ENCODE results near the gene LYG2.
"Not testable (repeated sequence)": the region's sequence is repeated elsewhere in the genome, so short reads cannot be mapped to it uniquely, and the experiment has no call there.

The LYG2 gene

GRCh38 chr2:99275882-99276281, 20.4 kb upstream of the LYG2 start:
- H3K4me3 ChIP-seq = no peak overlapping the region
- no peaks in the 10 kb centered on the region for H3K9me3 ChIP-seq (ENCODE audit: low read depth, low read length)
- TF ChIP-seq POLR2AphosphoS5 (IDR thresholded peaks at IDR 0.05; ENCODE audit: borderline replicate concordance, low read depth, low read length) = no peak
- no peak for TF ChIP-seq FOXP2 (optimal IDR thresholded peaks at IDR 0.05; ENCODE audit: control extremely low read depth, extremely low read length, insufficient read depth)
- no peak for TF ChIP-seq EZH2 (IDR thresholded peaks at IDR 0.05)
- no peak for DNase-seq (ENCODE audit: low read depth, low spot score)
- no peak overlapping the region for H3K27ac ChIP-seq
- no peaks in the 10 kb centered on the region for H3K36me3 ChIP-seq (ENCODE audit: insufficient read depth, low read length)
- no peak overlapping the region for H3K9ac ChIP-seq (ENCODE audit: insufficient read length)

GRCh38 chr2:99261242-99261641, 5.8 kb upstream of the LYG2 start:
- TF ChIP-seq FOXP2 (optimal IDR thresholded peaks at IDR 0.05; ENCODE audit: control extremely low read depth, extremely low read length, insufficient read depth) (no peak), POLR2AphosphoS5 (IDR thresholded peaks at IDR 0.05; ENCODE audit: borderline replicate concordance, low read depth, low read length) (no peak), EZH2 (IDR thresholded peaks at IDR 0.05) (no peak)
- Histone ChIP-seq H3K9me3 (ENCODE audit: low read depth, low read length) (no peaks in the 10 kb centered on the region), H3K9ac (ENCODE audit: insufficient read length) (no peak overlapping the region), H3K27ac (no peak overlapping the region), H3K36me3 (ENCODE audit: insufficient read depth, low read length) (no peaks in the 10 kb centered on the region), H3K4me3 (no peak overlapping the region)
- no peak for DNase-seq (ENCODE audit: low read depth, low spot score)

- no peak for TF ChIP-seq POLR2AphosphoS5 (IDR thresholded peaks at IDR 0.05; ENCODE audit: borderline replicate concordance, low read depth, low read length)
- no peak for TF ChIP-seq EZH2 (IDR thresholded peaks at IDR 0.05)
- TF ChIP-seq FOXP2 (optimal IDR thresholded peaks at IDR 0.05; ENCODE audit: control extremely low read depth, extremely low read length, insufficient read depth) = no peak
- H3K9me3 ChIP-seq (ENCODE audit: low read depth, low read length) = no peaks in the 10 kb centered on the region
- no peak overlapping the region for H3K9ac ChIP-seq (ENCODE audit: insufficient read length)
- no peak for DNase-seq (ENCODE audit: low read depth, low spot score)
- no peak overlapping the region for H3K4me3 ChIP-seq
- no peaks in the 10 kb centered on the region for H3K36me3 ChIP-seq (ENCODE audit: insufficient read depth, low read length)
- H3K27ac ChIP-seq = no peak overlapping the region
Observed at GRCh38 chr2:99260184-99260583, 4.7 kb upstream of the LYG2 start.

GRCh38 chr2:99259465-99259864, 4.0 kb upstream of the LYG2 start:
- no peak overlapping the region for H3K27ac ChIP-seq
- TF ChIP-seq POLR2AphosphoS5 (IDR thresholded peaks at IDR 0.05; ENCODE audit: borderline replicate concordance, low read depth, low read length) = no peak

GRCh38 chr2:99256677-99257076, 1.2 kb upstream of the LYG2 start:
- Histone ChIP-seq H3K9me3 (ENCODE audit: low read depth, low read length) (no peaks in the 10 kb centered on the region), H3K9ac (ENCODE audit: insufficient read length) (no peak overlapping the region), H3K27ac (no peak overlapping the region), H3K36me3 (ENCODE audit: insufficient read depth, low read length) (no peaks in the 10 kb centered on the region), H3K4me3 (no peak overlapping the region)
- DNase-seq (ENCODE audit: low read depth, low spot score) = no peak
- TF ChIP-seq POLR2AphosphoS5 (IDR thresholded peaks at IDR 0.05; ENCODE audit: borderline replicate concordance, low read depth, low read length) (no peak), EZH2 (IDR thresholded peaks at IDR 0.05) (no peak), FOXP2 (optimal IDR thresholded peaks at IDR 0.05; ENCODE audit: control extremely low read depth, extremely low read length, insufficient read depth) (no peak)

More at GRCh38 chr2:99259465-99259864, 4.0 kb upstream of the LYG2 start:
- DNase-seq (ENCODE audit: low read depth, low spot score) = no peak
- Histone ChIP-seq H3K9ac (ENCODE audit: insufficient read length) (no peak overlapping the region), H3K9me3 (ENCODE audit: low read depth, low read length) (no peaks in the 10 kb centered on the region), H3K36me3 (ENCODE audit: insufficient read depth, low read length) (no peaks in the 10 kb centered on the region), H3K4me3 (no peak overlapping the region)

- no peak for DNase-seq (ENCODE audit: low read depth, low spot score)
- H3K27ac ChIP-seq = no peak overlapping the region
- H3K4me3 ChIP-seq = no peak overlapping the region
- TF ChIP-seq POLR2AphosphoS5 (IDR thresholded peaks at IDR 0.05; ENCODE audit: borderline replicate concordance, low read depth, low read length) (no peak), FOXP2 (optimal IDR thresholded peaks at IDR 0.05; ENCODE audit: control extremely low read depth, extremely low read length, insufficient read depth) (no peak), EZH2 (IDR thresholded peaks at IDR 0.05) (no peak)
- no peak overlapping the region for H3K9ac ChIP-seq (ENCODE audit: insufficient read length)
- no peaks in the 10 kb centered on the region for H3K36me3 ChIP-seq (ENCODE audit: insufficient read depth, low read length)
- no peaks in the 10 kb centered on the region for H3K9me3 ChIP-seq (ENCODE audit: low read depth, low read length)
Observed at GRCh38 chr2:99249951-99250350, 5.5 kb downstream of the LYG2 start.

GRCh38 chr2:99242151-99242550, 13.3 kb downstream of the LYG2 start:
- H3K27ac ChIP-seq = no peak overlapping the region
- TF ChIP-seq POLR2AphosphoS5 (IDR thresholded peaks at IDR 0.05; ENCODE audit: borderline replicate concordance, low read depth, low read length) = no peak
- TF ChIP-seq FOXP2 (optimal IDR thresholded peaks at IDR 0.05; ENCODE audit: control extremely low read depth, extremely low read length, insufficient read depth) = no peak
- TF ChIP-seq EZH2 (IDR thresholded peaks at IDR 0.05) = no peak
- no peaks in the 10 kb centered on the region for H3K36me3 ChIP-seq (ENCODE audit: insufficient read depth, low read length)
- no peak for DNase-seq (ENCODE audit: low read depth, low spot score)
- H3K9ac ChIP-seq (ENCODE audit: insufficient read length) = no peak overlapping the region
- no peaks in the 10 kb centered on the region for H3K9me3 ChIP-seq (ENCODE audit: low read depth, low read length)
- H3K4me3 ChIP-seq = no peak overlapping the region

- H3K9ac ChIP-seq (ENCODE audit: insufficient read length) = no peak overlapping the region
Observed at GRCh38 chr2:99240431-99240830, 15.0 kb downstream of the LYG2 start.

GRCh38 chr2:99238599-99238998, 16.9 kb downstream of the LYG2 start:
- Histone ChIP-seq H3K36me3 (ENCODE audit: insufficient read depth, low read length) (no peaks in the 10 kb centered on the region), H3K9ac (ENCODE audit: insufficient read length) (no peak overlapping the region), H3K9me3 (ENCODE audit: low read depth, low read length) (no peaks in the 10 kb centered on the region), H3K27ac (no peak overlapping the region), H3K4me3 (no peak overlapping the region)
- TF ChIP-seq FOXP2 (optimal IDR thresholded peaks at IDR 0.05; ENCODE audit: control extremely low read depth, extremely low read length, insufficient read depth) (no peak), EZH2 (IDR thresholded peaks at IDR 0.05) (no peak), POLR2AphosphoS5 (IDR thresholded peaks at IDR 0.05; ENCODE audit: borderline replicate concordance, low read depth, low read length) (no peak)
- no peak for DNase-seq (ENCODE audit: low read depth, low spot score)

More at GRCh38 chr2:99240431-99240830, 15.0 kb downstream of the LYG2 start:
- H3K4me3 ChIP-seq = no peak overlapping the region
- DNase-seq (ENCODE audit: low read depth, low spot score) = no peak
- no peaks in the 10 kb centered on the region for H3K9me3 ChIP-seq (ENCODE audit: low read depth, low read length)
- H3K36me3 ChIP-seq (ENCODE audit: insufficient read depth, low read length) = no peaks in the 10 kb centered on the region
- H3K27ac ChIP-seq = no peak overlapping the region
- TF ChIP-seq POLR2AphosphoS5 (IDR thresholded peaks at IDR 0.05; ENCODE audit: borderline replicate concordance, low read depth, low read length) = no peak
- TF ChIP-seq FOXP2 (optimal IDR thresholded peaks at IDR 0.05; ENCODE audit: control extremely low read depth, extremely low read length, insufficient read depth) = no peak
- no peak for TF ChIP-seq EZH2 (IDR thresholded peaks at IDR 0.05)

GRCh38 chr2:99233177-99233576, 22.3 kb downstream of the LYG2 start:
- H3K9ac ChIP-seq (ENCODE audit: insufficient read length); H3K9me3 ChIP-seq (ENCODE audit: low read depth, low read length); H3K27ac ChIP-seq; H3K4me3 ChIP-seq; H3K36me3 ChIP-seq (ENCODE audit: insufficient read depth, low read length); DNase-seq (ENCODE audit: low read depth, low spot score): not testable (repeated sequence)

Data from SK-N-MC (cell line).